ENCODE results near the gene ZDHHC8.

ZDHHC8 gene

DNA sequence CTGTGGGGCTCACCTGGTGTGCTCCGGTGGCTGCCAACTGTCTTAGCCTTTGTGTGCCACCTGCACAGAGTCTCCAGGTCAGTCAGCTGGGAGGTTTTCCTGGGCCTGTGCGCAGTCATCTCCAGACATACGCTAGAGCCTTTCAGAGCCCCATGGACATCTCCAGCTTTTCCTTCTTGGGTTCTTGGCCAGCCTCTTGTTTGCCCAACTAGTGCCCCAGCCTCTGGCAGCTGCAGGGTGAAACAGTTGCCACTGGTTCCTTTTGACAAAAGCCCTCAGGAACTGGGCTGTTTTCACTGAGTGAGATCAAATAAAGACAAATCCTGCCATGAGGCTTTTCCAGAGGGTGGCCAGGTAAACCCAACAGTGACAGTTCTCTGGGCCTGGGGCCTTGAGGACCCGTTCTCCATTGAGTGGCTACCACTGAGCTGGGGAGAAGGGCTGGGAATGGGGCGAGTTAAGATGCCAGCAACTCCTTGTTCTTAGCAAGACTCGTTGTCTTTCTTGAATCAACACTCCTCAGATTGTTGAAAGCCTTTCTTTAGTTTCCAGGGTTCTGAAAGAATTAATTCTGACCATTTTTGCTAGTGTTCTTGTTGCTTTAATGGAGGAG lies 32.4 kb upstream of the ZDHHC8 start:
- no peaks in the 10 kb centered on the region for H3K9me2 ChIP-seq (replicated peaks; ENCODE audit: control insufficient read depth, low read length)
- H4K20me1 ChIP-seq (ENCODE audit: control insufficient read depth, insufficient read depth, low read depth, low read length): no peaks in the 10 kb centered on the region
- H3K27ac ChIP-seq (ENCODE audit: low read depth, low read length): no peak overlapping the region
- H3K36me3 ChIP-seq (ENCODE audit: control insufficient read depth, low read length): peaks cover 83% of the 10 kb centered on the region
- H3K9me3 ChIP-seq (ENCODE audit: control insufficient read depth, insufficient read depth, low read length): no peaks in the 10 kb centered on the region
- TF ChIP-seq EZH2phosphoT487 (IDR thresholded peaks at IDR 0.05; ENCODE audit: borderline replicate concordance, low read length): no peak
- TF ChIP-seq, protein P1, sequence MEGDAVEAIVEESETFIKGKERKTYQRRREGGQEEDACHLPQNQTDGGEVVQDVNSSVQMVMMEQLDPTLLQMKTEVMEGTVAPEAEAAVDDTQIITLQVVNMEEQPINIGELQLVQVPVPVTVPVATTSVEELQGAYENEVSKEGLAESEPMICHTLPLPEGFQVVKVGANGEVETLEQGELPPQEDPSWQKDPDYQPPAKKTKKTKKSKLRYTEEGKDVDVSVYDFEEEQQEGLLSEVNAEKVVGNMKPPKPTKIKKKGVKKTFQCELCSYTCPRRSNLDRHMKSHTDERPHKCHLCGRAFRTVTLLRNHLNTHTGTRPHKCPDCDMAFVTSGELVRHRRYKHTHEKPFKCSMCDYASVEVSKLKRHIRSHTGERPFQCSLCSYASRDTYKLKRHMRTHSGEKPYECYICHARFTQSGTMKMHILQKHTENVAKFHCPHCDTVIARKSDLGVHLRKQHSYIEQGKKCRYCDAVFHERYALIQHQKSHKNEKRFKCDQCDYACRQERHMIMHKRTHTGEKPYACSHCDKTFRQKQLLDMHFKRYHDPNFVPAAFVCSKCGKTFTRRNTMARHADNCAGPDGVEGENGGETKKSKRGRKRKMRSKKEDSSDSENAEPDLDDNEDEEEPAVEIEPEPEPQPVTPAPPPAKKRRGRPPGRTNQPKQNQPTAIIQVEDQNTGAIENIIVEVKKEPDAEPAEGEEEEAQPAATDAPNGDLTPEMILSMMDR (IDR thresholded peaks at IDR 0.05; ENCODE audit: low read depth, low read length, poor library complexity, severe bottlenecking): no peak
- no peak overlapping the region for H3K4me3 ChIP-seq (ENCODE audit: low read length)
- H3K4me1 ChIP-seq (ENCODE audit: control insufficient read depth, low read length): no peaks in the 10 kb centered on the region
- H3K4me2 ChIP-seq (ENCODE audit: low read length): no peak overlapping the region
- H3K79me2 ChIP-seq (ENCODE audit: control insufficient read depth, low read length): peaks cover 35% of the 10 kb centered on the region
- H3K27me3 ChIP-seq (ENCODE audit: control insufficient read depth, low read length): no peaks in the 10 kb centered on the region
- no peaks in the 10 kb centered on the region for H3F3A ChIP-seq (ENCODE audit: control insufficient read depth, insufficient read depth)

DNA sequence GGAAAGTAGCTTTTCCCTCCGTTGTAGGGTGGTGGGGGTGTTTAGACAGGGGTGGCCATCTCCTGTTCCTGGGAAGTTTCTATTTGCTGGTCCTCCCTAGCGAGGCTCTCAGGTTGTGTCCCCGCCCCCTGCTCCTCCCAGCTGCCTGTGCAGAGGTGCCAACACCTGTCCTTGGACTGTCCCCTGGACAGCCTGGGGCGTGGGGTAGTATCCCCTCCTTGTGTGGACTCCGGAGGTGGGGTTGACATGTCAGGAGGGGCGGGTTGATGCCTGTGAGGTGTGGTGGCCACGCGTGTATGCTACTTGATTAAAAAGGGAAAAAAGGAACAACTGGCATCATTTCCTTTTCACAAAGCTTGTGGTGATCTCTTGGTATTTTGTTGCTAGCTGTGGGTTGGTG lies 30.0 kb upstream of the ZDHHC8 start:
- Histone ChIP-seq H3K9me2 (replicated peaks; ENCODE audit: control insufficient read depth, low read length) (no peaks in the 10 kb centered on the region), H4K20me1 (ENCODE audit: control insufficient read depth, insufficient read depth, low read depth, low read length) (no peaks in the 10 kb centered on the region), H3K9me3 (ENCODE audit: control insufficient read depth, insufficient read depth, low read length) (no peaks in the 10 kb centered on the region), H3K27me3 (ENCODE audit: control insufficient read depth, low read length) (no peaks in the 10 kb centered on the region), H3K4me2 (ENCODE audit: low read length) (no peak overlapping the region), H3K27ac (ENCODE audit: low read depth, low read length) (no peak overlapping the region), H3F3A (ENCODE audit: control insufficient read depth, insufficient read depth) (no peaks in the 10 kb centered on the region), H3K4me1 (ENCODE audit: control insufficient read depth, low read length) (no peaks in the 10 kb centered on the region), H3K36me3 (ENCODE audit: control insufficient read depth, low read length) (peaks cover 83% of the 10 kb centered on the region), H3K4me3 (ENCODE audit: low read length) (no peak overlapping the region), H3K79me2 (ENCODE audit: control insufficient read depth, low read length) (peaks cover 40% of the 10 kb centered on the region)
- TF ChIP-seq, protein P1 (IDR thresholded peaks at IDR 0.05; ENCODE audit: low read depth, low read length, poor library complexity, severe bottlenecking): no peak
- no peak for TF ChIP-seq EZH2phosphoT487 (IDR thresholded peaks at IDR 0.05; ENCODE audit: borderline replicate concordance, low read length)

DNA sequence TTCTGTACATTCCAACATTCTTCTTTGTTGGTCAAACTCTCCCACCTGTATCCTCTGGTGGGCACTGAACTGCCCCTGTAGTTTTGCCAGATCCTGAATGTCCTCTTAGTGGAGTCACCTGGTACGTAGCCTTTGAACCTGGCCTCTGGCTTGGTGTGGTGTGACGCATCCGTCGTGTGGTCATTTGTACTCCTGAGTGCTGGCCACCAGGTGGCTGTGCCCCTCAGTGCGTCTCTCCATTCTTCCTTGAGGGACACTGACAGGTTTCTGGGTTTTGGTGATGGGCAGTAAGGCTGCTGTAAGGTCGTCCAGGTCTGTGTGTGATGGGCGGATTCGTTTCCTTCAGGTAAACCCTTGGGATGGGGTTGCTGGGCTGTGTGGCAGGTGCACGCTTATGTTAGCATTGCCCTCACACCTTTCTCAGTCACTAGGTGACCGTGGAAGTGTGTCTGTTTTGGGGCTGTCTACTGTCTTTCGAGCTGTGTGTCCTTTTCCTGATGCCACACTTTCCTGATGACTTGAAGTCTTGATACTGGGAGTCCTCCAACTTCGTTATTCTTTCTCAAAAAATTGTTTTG lies 29.3 kb upstream of the ZDHHC8 start:
- H3K36me3 ChIP-seq (ENCODE audit: control insufficient read depth, low read length): peaks cover 83% of the 10 kb centered on the region
- peaks cover 34% of the 10 kb centered on the region for H3K79me2 ChIP-seq (ENCODE audit: control insufficient read depth, low read length)
- TF ChIP-seq, protein P1 (IDR thresholded peaks at IDR 0.05; ENCODE audit: low read depth, low read length, poor library complexity, severe bottlenecking): no peak
- no peak for TF ChIP-seq EZH2phosphoT487 (IDR thresholded peaks at IDR 0.05; ENCODE audit: borderline replicate concordance, low read length)

More for the DNA sequence above, 29.3 kb upstream of the ZDHHC8 start:
- Histone ChIP-seq H3K27ac (ENCODE audit: low read depth, low read length) (no peak overlapping the region), H3K4me2 (ENCODE audit: low read length) (no peak overlapping the region), H3K27me3 (ENCODE audit: control insufficient read depth, low read length) (no peaks in the 10 kb centered on the region), H3K4me3 (ENCODE audit: low read length) (no peak overlapping the region), H3K9me3 (ENCODE audit: control insufficient read depth, insufficient read depth, low read length) (no peaks in the 10 kb centered on the region), H3K9me2 (replicated peaks; ENCODE audit: control insufficient read depth, low read length) (no peaks in the 10 kb centered on the region), H3F3A (ENCODE audit: control insufficient read depth, insufficient read depth) (no peaks in the 10 kb centered on the region), H4K20me1 (ENCODE audit: control insufficient read depth, insufficient read depth, low read depth, low read length) (no peaks in the 10 kb centered on the region), H3K4me1 (ENCODE audit: control insufficient read depth, low read length) (no peaks in the 10 kb centered on the region)

Measured in DOHH2 (cell line).